Measurements from ENCODE around the gene CDC20B. TPM values are rescaled to one million over a fixed set of nuclear protein-coding genes. Genes with fewer than 3 reads are reported as not detected.

CDC20B gene
- total and polyA plus RNA-seq, 2 of the 8 experiments (the other 6 are each of a cell fraction or from before 2014, with no cell fraction given) = 0.06 TPM; not detected in 1

DNA sequence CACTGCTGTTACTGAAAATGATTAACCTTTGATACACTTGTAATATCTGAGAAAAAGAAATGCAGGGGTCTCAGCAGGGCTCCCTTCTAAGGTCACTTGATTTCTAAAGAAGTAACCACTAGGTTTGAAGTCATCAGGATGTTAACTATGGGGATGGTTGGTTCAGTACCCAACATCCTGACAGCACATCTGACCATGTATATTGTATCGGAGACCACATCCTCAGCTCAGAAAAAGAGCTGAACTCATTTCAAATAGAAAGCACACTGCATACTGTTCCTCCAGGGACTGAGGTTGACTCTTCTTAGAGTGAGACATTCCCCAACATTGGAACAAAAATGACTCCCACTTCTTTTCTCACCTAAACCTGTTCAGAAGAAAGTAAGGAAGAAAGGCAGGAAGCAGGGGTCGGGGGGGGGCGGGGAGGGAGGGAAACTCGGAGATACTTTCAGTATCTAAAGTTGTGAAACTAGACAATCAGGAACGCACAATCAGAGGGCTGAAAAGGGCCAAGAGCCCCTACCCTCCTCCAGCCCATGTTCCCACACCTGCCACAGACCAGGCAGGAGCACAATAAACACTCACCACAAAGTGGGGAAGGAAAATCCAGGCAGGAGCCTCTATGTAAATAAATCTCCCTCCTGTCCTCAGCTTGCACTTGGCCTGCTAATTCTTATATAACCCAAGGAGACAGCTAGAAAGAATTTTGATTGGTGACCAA is 71.3 kb downstream of the CDC20B start:
- Histone ChIP-seq H3K23me2 (ENCODE audit: low read depth, low read length) (no peaks in the 10 kb centered on the region), H3K36me3 (ENCODE audit: control insufficient read depth in 2 of 4, insufficient read depth in 4 of 4, low read length in 3 of 4) (no peaks in the 10 kb centered on the region), H3K18ac (ENCODE audit: extremely low read depth, low read length) (no peak overlapping the region), H4K5ac (ENCODE audit: insufficient read length, low read depth, low read length) (no peak overlapping the region), H2AK5ac (ENCODE audit: low read depth, low read length) (no peak overlapping the region), H3K14ac (ENCODE audit: insufficient read length) (no peak overlapping the region), H2BK5ac (ENCODE audit: low read depth, low read length) (no peak overlapping the region), H3K56ac (replicated peaks; ENCODE audit: insufficient read length, low read depth, low read length) (no peak overlapping the region), H2BK12ac (ENCODE audit: low read depth, low read length) (no peak overlapping the region), H3K23ac (ENCODE audit: insufficient read length) (no peak overlapping the region), H2BK20ac (ENCODE audit: low read length) (no peak overlapping the region), H2BK120ac (replicated peaks; ENCODE audit: low read depth, low read length) (no peak overlapping the region), H3K79me2 (ENCODE audit: control insufficient read depth in 1 of 2, insufficient read depth in 2 of 2, low read length in 2 of 2) (no peaks in the 10 kb centered on the region), H2BK15ac (ENCODE audit: low read length) (no peak overlapping the region), H3K4me2 (ENCODE audit: insufficient read depth in 1 of 2, low read depth in 2 of 2, low read length in 2 of 2) (no peak overlapping the region), H2AFZ (ENCODE audit: low read length) (no peak overlapping the region), H3K79me1 (ENCODE audit: low read depth, low read length) (no peaks in the 10 kb centered on the region), H3K9ac (replicated peaks in 1 of 4; ENCODE audit: extremely low read depth in 1 of 4, low read depth in 3 of 4, low read length in 3 of 4) (no peak overlapping the region), H3K9me3 (ENCODE audit: insufficient read depth in 2 of 2, low read depth in 1 of 2, low read length in 1 of 2) (no peaks in the 10 kb centered on the region), H4K91ac (replicated peaks; ENCODE audit: insufficient read length, low read length) (no peak overlapping the region), H3K4ac (replicated peaks; ENCODE audit: insufficient read length, low read depth, low read length) (no peak overlapping the region), H3K27me3 (replicated peaks in 1 of 4; ENCODE audit: control insufficient read depth in 3 of 4, extremely low read depth in 1 of 4, insufficient read depth in 3 of 4, low read length in 3 of 4) (no peaks in the 10 kb centered on the region), H4K8ac (ENCODE audit: extremely low read depth, insufficient read depth, low read length) (no peak overlapping the region), H4K20me1 (replicated peaks in 1 of 2; ENCODE audit: control insufficient read depth in 1 of 2, insufficient read depth in 2 of 2, low read length in 2 of 2) (no peaks in the 10 kb centered on the region), H3K4me3 (ENCODE audit: extremely low read depth in 1 of 4, insufficient read depth in 2 of 4, low read depth in 3 of 4, low read length in 4 of 4) (no peak overlapping the region), H3K27ac (ENCODE audit: low read depth, low read length) (no peak overlapping the region), H3K4me1 (replicated peaks in 1 of 4; ENCODE audit: control insufficient read depth in 3 of 4, insufficient read depth in 4 of 4, low read length in 3 of 4) (no peaks in the 10 kb centered on the region)
- FAIRE-seq = no peak
- POLR2A ChIA-PET (ENCODE audit: partially characterized antibody) = no interaction called here
- DNase-seq (ENCODE audit: low read depth in 1 of 2, low spot score in 2 of 2) = no peak
- TF ChIP-seq JUND (IDR thresholded peaks at IDR 0.05; ENCODE audit: low read length) (no peak), BRCA1 (IDR thresholded peaks at IDR 0.05; ENCODE audit: low read depth, low read length) (no peak), SIN3A (conservative IDR thresholded peaks at IDR 0.05 in 1 of 2, IDR thresholded peaks at IDR 0.05 in 1 of 2; ENCODE audit: low read depth in 1 of 2, low read length in 2 of 2) (no peak), POLR2AphosphoS5 (IDR thresholded peaks at IDR 0.05; ENCODE audit: low read depth, low read length) (no peak), KDM5A (IDR thresholded peaks at IDR 0.05; ENCODE audit: low read length) (no peak), TAF7 (optimal IDR thresholded peaks at IDR 0.05; ENCODE audit: borderline replicate concordance, low read depth, low read length) (no peak), SIX5 (IDR thresholded peaks at IDR 0.05; ENCODE audit: low read depth, low read length) (no peak), GTF2F1 (IDR thresholded peaks at IDR 0.05; ENCODE audit: borderline replicate concordance, low read depth, low read length) (no peak), TBP (IDR thresholded peaks at IDR 0.05; ENCODE audit: low read depth, low read length) (no peak), EZH2 (IDR thresholded peaks at IDR 0.05; ENCODE audit: low read depth, low read length, severe bottlenecking) (no peak), SP2 (IDR thresholded peaks at IDR 0.05; ENCODE audit: low read length) (no peak), FOSL1 (IDR thresholded peaks at IDR 0.05; ENCODE audit: insufficient read depth, low read depth, low read length) (no peak), HDAC6 (IDR thresholded peaks at IDR 0.05; ENCODE audit: low read depth, low read length) (no peak), BACH1 (IDR thresholded peaks at IDR 0.05; ENCODE audit: low read length) (no peak)
- CTCF ChIA-PET (ENCODE audit: partially characterized antibody) = interaction anchor here (1.8 kb wide), 1 partner anchor 142 kb away, joined by 6 read pairs; no protein-coding TSS in a partner anchor
- WGBS, 2 experiments (ENCODE audit: extremely low coverage in 1 of 2, insufficient coverage in 1 of 2, insufficient read length in 1 of 2, insufficient replicate concordance in 2 of 2, low coverage in 1 of 2, low lambda C conversion rate in 2 of 2, missing lambda C conversion rate in 1 of 2) = 94% methylated on average over 2 of the region's 5 CpGs; no CpG with 5 or more reads in 1 of the 2 experiments

Measured in H1 (cell line).